IMR-90 (cell line): ENCODE data around the gene DARS1. TPM values are rescaled to one million over a fixed set of nuclear protein-coding genes. Genes with fewer than 3 reads are reported as not detected.

Experiments used
- ATAC-seq: fragments of 200-7000 bp; cut with Tn5 transposase; 2 replicates; pipeline ENCODE4 v1.9.1; 2020; ENCODE audit warnings: low read depth, mild to moderate bottlenecking, moderate library complexity
- BruUV-seq: library from RNA; stranded (reverse); fragments of 400-500 nt; replicated peaks from 2 replicates; lab custom pipeline; 2021; lab: Mats Ljungman, UMichigan
- CTCF ChIA-PET: fragments of 300-600 bp; formaldehyde crosslinking; extraction: SDS; loops from one replicate; lab custom pipeline; 2021; ENCODE audit warnings: antibody characterized with exemption; lab: Yijun Ruan, JAX
- POLR2A ChIA-PET: fragments of 300-600 bp; sonication (Branson Sonifier 250); formaldehyde crosslinking; loops from one replicate; lab custom pipeline; 2022; ENCODE audit warnings: antibody characterized with exemption; ENCODE audit not compliant: unreplicated experiment; lab: Charles Lee
- DNase-seq: peaks from one replicate; pipeline ENCODE4 v3.0.0; 2013
- H2AFZ ChIP-seq: replicated peaks from 2 replicates; pipeline ENCODE3; 2013; ENCODE audit warnings: low read length, mild to moderate bottlenecking; ENCODE audit not compliant: poor library complexity
- H2AK5ac ChIP-seq: 2 replicates; pipeline ENCODE4 v1.6.1; 2013; ENCODE audit warnings: low read depth, low read length, inconsistent platforms
- H2AK9ac ChIP-seq: replicated peaks from 2 replicates; pipeline ENCODE3; 2013; ENCODE audit warnings: mild to moderate bottlenecking, low read depth, low read length, moderate library complexity; ENCODE audit not compliant: poor library complexity
- H2BK120ac ChIP-seq: 2 replicates; pipeline ENCODE4 v1.6.1; 2013; ENCODE audit warnings: low read depth, low read length, inconsistent platforms
- H2BK15ac ChIP-seq: 3 replicates; pipeline ENCODE4 v1.6.1; 2013; ENCODE audit warnings: low read depth, low read length, inconsistent platforms
- H2BK20ac ChIP-seq: 2 replicates; pipeline ENCODE4 v1.6.1; 2013; ENCODE audit warnings: low read depth, mild to moderate bottlenecking, inconsistent platforms, low read length, moderate library complexity
- H2BK5ac ChIP-seq: 2 replicates; pipeline ENCODE4 v1.6.1; 2013; ENCODE audit warnings: mild to moderate bottlenecking, low read depth, low read length, inconsistent platforms; ENCODE audit not compliant: poor library complexity, severe bottlenecking
- H3K14ac ChIP-seq: replicated peaks from 2 replicates; pipeline ENCODE4 v1.6.1; 2013; ENCODE audit warnings: low read depth, low read length, inconsistent platforms
- H3K18ac ChIP-seq: 2 replicates; pipeline ENCODE4 v1.6.1; 2013; ENCODE audit warnings: low read depth, low read length, control low read depth
- H3K23ac ChIP-seq: 2 replicates; pipeline ENCODE4 v1.6.1; 2013; ENCODE audit warnings: low read depth, low read length, inconsistent platforms
- H3K27ac ChIP-seq: 2 replicates; pipeline ENCODE4 v1.5.1; 2013; ENCODE audit warnings: mild to moderate bottlenecking, control low read depth, low read length; ENCODE audit not compliant: insufficient read depth
- H3K27me3 ChIP-seq: 2 replicates; pipeline ENCODE4 v1.6.1; 2013; ENCODE audit warnings: low read length; ENCODE audit not compliant: control insufficient read depth, insufficient read depth
- H3K36me3 ChIP-seq: 2 replicates; pipeline ENCODE4 v1.6.1; 2013; ENCODE audit warnings: low read length, mixed read lengths; ENCODE audit not compliant: control insufficient read depth, insufficient read depth
- H3K4ac ChIP-seq: 2 replicates; pipeline ENCODE4 v1.6.1; 2013; ENCODE audit warnings: low read depth, low read length, inconsistent platforms
- H3K4me1 ChIP-seq: 2 replicates; pipeline ENCODE4 v1.6.1; 2013; ENCODE audit warnings: low read length, mixed read lengths; ENCODE audit not compliant: control insufficient read depth, insufficient read depth
- H3K4me2 ChIP-seq: 2 replicates; pipeline ENCODE4 v1.6.1; 2013; ENCODE audit warnings: low read depth, mild to moderate bottlenecking, control low read depth, low read length, moderate library complexity
- H3K4me3 ChIP-seq: 2 replicates; pipeline ENCODE4 v1.5.1; 2013; ENCODE audit warnings: low read depth, mild to moderate bottlenecking, control low read depth, low read length, moderate library complexity; ENCODE audit not compliant: insufficient read depth
- H3K56ac ChIP-seq: 2 replicates; pipeline ENCODE4 v1.6.1; 2013; ENCODE audit warnings: low read length, inconsistent platforms; ENCODE audit not compliant: insufficient read depth; ENCODE audit errors: extremely low read depth
- H3K79me1 ChIP-seq, 2 experiments: 2 replicates each; pipeline ENCODE4 v1.6.1; 2013; ENCODE audit warnings: low read length in 2 of 2, inconsistent platforms in 1 of 2, low read depth in 1 of 2
- H3K9ac ChIP-seq: 2 replicates; pipeline ENCODE4 v1.6.1; 2013; ENCODE audit warnings: low read depth, low read length, control low read depth
- H3K9me1 ChIP-seq: 2 replicates; pipeline ENCODE4 v1.6.1; 2013; ENCODE audit warnings: low read length, inconsistent platforms; ENCODE audit not compliant: insufficient read depth
- H3K9me3 ChIP-seq: 2 replicates; pipeline ENCODE4 v1.6.1; 2013; ENCODE audit warnings: low read length; ENCODE audit not compliant: control insufficient read depth, insufficient read depth
- H4K20me1 ChIP-seq: 2 replicates; pipeline ENCODE4 v1.6.1; 2013; ENCODE audit warnings: low read length, inconsistent platforms; ENCODE audit not compliant: insufficient read depth
- H4K5ac ChIP-seq: 2 replicates; pipeline ENCODE4 v1.6.1; 2013; ENCODE audit warnings: mild to moderate bottlenecking, low read depth, low read length, control low read depth
- H4K8ac ChIP-seq, 2 experiments: 2 replicates each; pipeline ENCODE4 v1.6.1; 2013; ENCODE audit warnings: low read depth in 2 of 2, low read length in 2 of 2, control low read depth in 1 of 2, inconsistent platforms in 1 of 2
- H4K91ac ChIP-seq: 2 replicates; pipeline ENCODE4 v1.6.1; 2013; ENCODE audit warnings: low read depth, low read length, inconsistent platforms; ENCODE audit not compliant: insufficient read depth
- WGBS, 2 experiments: methylation state at CpG; one replicate each; pipeline versions ENCODE4 v1.1.5 to v1.1.7; 2013; ENCODE audit warnings: missing lambda C conversion rate in 2 of 2; ENCODE audit not compliant: insufficient read length in 1 of 2; ENCODE audit errors: extremely low coverage in 2 of 2; 5-methylcytosine and 5-hydroxymethylcytosine counted together
- dilution Hi-C: fragments of 300-500 bp; cut with HindIII; formaldehyde crosslinking; loops from one replicate; pipeline ENCODE4 v1.14.3; 2018; ENCODE audit warnings: low sequenced_read_pairs; ENCODE audit not compliant: unreplicated experiment
- in situ Hi-C: fragments of 300-500 bp; cut with MboI; formaldehyde crosslinking; loops from 3 replicates; pipeline ENCODE4 v1.14.3; 2019; ENCODE audit warnings: low sequenced_read_pairs, inconsistent platforms, mixed read lengths
- intact Hi-C: fragments of 100-400 bp; cut with micrococcal nuclease; formaldehyde crosslinking; loops from 2 replicates; pipeline ENCODE4 v1.10.0; 2022
- polyA plus RNA-seq, 3 experiments: library from polyadenylated mRNA; depleted of rRNA; stranded (reverse); fragments of >200 nt; gene quantifications; 2 replicates each; pipeline ENCODE4 v1.2.3, GENCODE V29; 2012; ENCODE audit warnings: low replicate concordance in 1 of 3
- total RNA-seq: library from RNA; depleted of rRNA; stranded (reverse); fragments of >200 nt; gene quantifications from 2 replicates; pipeline ENCODE4 v1.2.3, GENCODE V29; 2012
- TF ChIP-seq, protein P1 (sequence below): conservative IDR thresholded peaks from 2 replicates; pipeline ENCODE4 v1.5.1; 2012; ENCODE audit warnings: mild to moderate bottlenecking, low read depth, low read length, improper control_type of control experiment

The DARS1 gene
- total and polyA plus RNA-seq, 2 of the 4 experiments (the other 2 are of a cell fraction) = 56.5 to 66.5 TPM

DNA sequence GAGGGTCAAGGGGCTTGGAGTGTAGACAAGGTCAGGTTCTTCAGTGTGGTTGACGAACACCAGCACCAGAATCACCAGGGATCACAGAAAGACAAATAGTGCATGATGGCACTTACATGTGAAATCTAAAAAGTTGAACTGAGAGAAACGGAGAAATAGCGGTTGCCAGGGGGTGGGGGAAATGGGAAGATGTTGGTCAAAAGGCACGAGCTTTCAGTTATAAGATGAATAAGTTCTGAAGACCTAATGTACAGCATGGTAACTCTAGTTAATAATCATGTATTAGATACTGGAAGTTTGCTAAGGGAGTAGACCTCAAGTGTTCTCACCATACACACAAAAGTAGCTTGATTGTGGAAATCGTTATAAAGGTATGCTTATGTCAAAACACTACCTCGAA, 43.7 kb upstream of the DARS1 start:
- BruUV-seq = no TSS peak
- H3K23ac ChIP-seq = no peak overlapping the region
- H2BK15ac ChIP-seq = no peak overlapping the region
- TF ChIP-seq, protein P1, sequence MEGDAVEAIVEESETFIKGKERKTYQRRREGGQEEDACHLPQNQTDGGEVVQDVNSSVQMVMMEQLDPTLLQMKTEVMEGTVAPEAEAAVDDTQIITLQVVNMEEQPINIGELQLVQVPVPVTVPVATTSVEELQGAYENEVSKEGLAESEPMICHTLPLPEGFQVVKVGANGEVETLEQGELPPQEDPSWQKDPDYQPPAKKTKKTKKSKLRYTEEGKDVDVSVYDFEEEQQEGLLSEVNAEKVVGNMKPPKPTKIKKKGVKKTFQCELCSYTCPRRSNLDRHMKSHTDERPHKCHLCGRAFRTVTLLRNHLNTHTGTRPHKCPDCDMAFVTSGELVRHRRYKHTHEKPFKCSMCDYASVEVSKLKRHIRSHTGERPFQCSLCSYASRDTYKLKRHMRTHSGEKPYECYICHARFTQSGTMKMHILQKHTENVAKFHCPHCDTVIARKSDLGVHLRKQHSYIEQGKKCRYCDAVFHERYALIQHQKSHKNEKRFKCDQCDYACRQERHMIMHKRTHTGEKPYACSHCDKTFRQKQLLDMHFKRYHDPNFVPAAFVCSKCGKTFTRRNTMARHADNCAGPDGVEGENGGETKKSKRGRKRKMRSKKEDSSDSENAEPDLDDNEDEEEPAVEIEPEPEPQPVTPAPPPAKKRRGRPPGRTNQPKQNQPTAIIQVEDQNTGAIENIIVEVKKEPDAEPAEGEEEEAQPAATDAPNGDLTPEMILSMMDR = no peak
- H2BK20ac ChIP-seq = no peak overlapping the region
- H3K9me3 ChIP-seq = no peaks in the 10 kb centered on the region
- H4K8ac ChIP-seq = no peak overlapping the region
- no CpG with 5 or more reads among the region's 6 CpGs for WGBS, 2 experiments
- no peak overlapping the region for H3K27ac ChIP-seq
- H3K9ac ChIP-seq = no peak overlapping the region
- H3K36me3 ChIP-seq = no peaks in the 10 kb centered on the region
- no peak overlapping the region for H2BK120ac ChIP-seq
- DNase-seq (no peak), ATAC-seq (no peak)
- no peak overlapping the region for H3K4me2 ChIP-seq
- H2AFZ ChIP-seq = no peak overlapping the region
- H3K14ac ChIP-seq = no peak overlapping the region
- H3K56ac ChIP-seq = no peak overlapping the region
- dilution Hi-C loops (no loop called here), in situ Hi-C loops (no loop called here), intact Hi-C loops (no loop called here)
- no peak overlapping the region for H3K4ac ChIP-seq
- H3K4me1 ChIP-seq = peaks cover 3% of the 10 kb centered on the region; the same call in 1 of the 2 replicates
- H3K79me1 ChIP-seq = no peaks in the 10 kb centered on the region
- H2BK5ac ChIP-seq = no peak overlapping the region
- H2AK9ac ChIP-seq = no peak overlapping the region
- H3K27me3 ChIP-seq = peaks cover 9% of the 10 kb centered on the region; the same call in 1 of the 2 replicates
- no peak overlapping the region for H3K18ac ChIP-seq
- POLR2A ChIA-PET = no interaction called here
- CTCF ChIA-PET = interaction anchor here (0.7 kb wide), 1 partner anchor 75 kb away, joined by 3 read pairs; no protein-coding TSS in a partner anchor
- no peak overlapping the region for H3K4me3 ChIP-seq
- H3K9me1 ChIP-seq = no peaks in the 10 kb centered on the region
- no peak overlapping the region for H4K91ac ChIP-seq
- no peak overlapping the region for H4K5ac ChIP-seq
- H2AK5ac ChIP-seq = no peak overlapping the region
- no peaks in the 10 kb centered on the region for H4K20me1 ChIP-seq
